Measurements from ENCODE around the gene GNB1L. TPM values are rescaled to one million over a fixed set of nuclear protein-coding genes. Genes with fewer than 3 reads are reported as not detected.

GNB1L gene
- total and polyA plus RNA-seq, 9 of the 15 experiments (the other 6 are each of a cell fraction or from before 2014, with no cell fraction given): 0.56 to 50.5 (median 10.2) TPM

- TF ChIP-seq GTF2A2 (tag; IDR thresholded peaks at IDR 0.05) (no peak), ZNF586 (CRISPR knock-in tag; conservative IDR thresholded peaks at IDR 0.05) (no peak), ZNF143 (CRISPR knock-in tag; IDR thresholded peaks at IDR 0.05) (no peak), ZNF445 (CRISPR knock-in tag; IDR thresholded peaks at IDR 0.05; ENCODE audit: low read depth) (no peak), ZNF511 (CRISPR knock-in tag; IDR thresholded peaks at IDR 0.05) (no peak), ZNF584 (CRISPR knock-in tag; IDR thresholded peaks at IDR 0.05; ENCODE audit: low read depth) (no peak), ZFP30 (CRISPR knock-in tag; IDR thresholded peaks at IDR 0.05; ENCODE audit: borderline replicate concordance) (no peak), PKNOX1 (IDR thresholded peaks at IDR 0.05) (peak; percentile 23; the same call in 1 of the 2 replicates), ZKSCAN8 (CRISPR knock-in tag; IDR thresholded peaks at IDR 0.05) (no peak), GTF2E2 (tag; IDR thresholded peaks at IDR 0.05) (peak; percentile 56; the same call in 1 of the 2 replicates), ZNF589 (CRISPR knock-in tag; IDR thresholded peaks at IDR 0.05; ENCODE audit: low read depth) (no peak), IRF2 (CRISPR knock-in tag; IDR thresholded peaks at IDR 0.05) (no peak), FOXA3 (CRISPR knock-in tag; conservative IDR thresholded peaks at IDR 0.05 in 1 of 2, IDR thresholded peaks at IDR 0.05 in 1 of 2) (no peak), SAFB2 (IDR thresholded peaks at IDR 0.05; ENCODE audit: borderline replicate concordance, low read depth, low read length, severe bottlenecking) (no peak), NFIX (CRISPR knock-in tag; IDR thresholded peaks at IDR 0.05; ENCODE audit: low read depth) (no peak), ZNF212 (CRISPR knock-in tag; IDR thresholded peaks at IDR 0.05) (no peak), ZBED1 (IDR thresholded peaks at IDR 0.05) (no peak), THRB (CRISPR knock-in tag; conservative IDR thresholded peaks at IDR 0.05) (no peak), KDM2B (CRISPR knock-in tag; IDR thresholded peaks at IDR 0.05) (0 out of 2 replicates have a peak, but pooled peaks have one; percentile 78), ZNF175 (CRISPR knock-in tag; IDR thresholded peaks at IDR 0.05; ENCODE audit: low read depth) (no peak), MECOM (CRISPR knock-in tag; IDR thresholded peaks at IDR 0.05) (no peak), NRF1 (conservative IDR thresholded peaks at IDR 0.05 in 1 of 2, IDR thresholded peaks at IDR 0.05 in 1 of 2) (peak in 1 of 2 experiments; percentile 47; a peak in 2 of 4 replicates), USF1 (CRISPR knock-in tag; IDR thresholded peaks at IDR 0.05) (no peak)
Measured at GRCh38 chr22:19766511-19767426, 87.9 kb downstream of the GNB1L start (continued).
